ENCODE results near the gene GEMIN7. TPM values are rescaled to one million over a fixed set of nuclear protein-coding genes. Genes with fewer than 3 reads are reported as not detected.

The GEMIN7 gene
- total RNA-seq, 2 donors from 2014 or later, result 11.2 to 16.0 TPM

GRCh38 chr19:45038931-45039893, 39.8 kb upstream of the GEMIN7 start, which contains the start of gene CLASRP:
CLASRP (plus strand) TSS chr19:45039045; CDS start chr19:45040213, 1,168 bp downstream.
- Histone ChIP-seq H3K9me3 (no peaks in the 10 kb centered on the region), H3K4me1 (ENCODE audit: control insufficient read depth in 1 of 2, low read depth in 2 of 2) (peaks cover 24 to 35% of the 10 kb centered on the region in 2 donors), H3K36me3 (peaks cover 39% of the 10 kb centered on the region), H3K4me3 (peak within 1 kb of the TSS; percentile 91), H3K27ac (peak within 1 kb of the TSS; percentile 92 to 98), H3K27me3 (replicated peaks; ENCODE audit: insufficient read depth) (no peaks in the 10 kb centered on the region)
- TF ChIP-seq CTCF (IDR thresholded peaks at IDR 0.05), result no peak
- peak; percentile 76 for DNase-seq (ENCODE audit: low spot score)
- ATAC-seq (ENCODE audit: insufficient number of reproducible peaks, low FRiP score, low read depth), result peak; percentile 75

GRCh38 chr19:45040059-45040771, 38.8 kb upstream of the GEMIN7 start:
- peaks cover 38% of the 10 kb centered on the region for H3K36me3 ChIP-seq
- H3K9me3 ChIP-seq, result no peaks in the 10 kb centered on the region
- H3K4me1 ChIP-seq (ENCODE audit: control insufficient read depth in 1 of 2, low read depth in 2 of 2), result peaks cover 24 to 35% of the 10 kb centered on the region in 2 donors
- TF ChIP-seq CTCF (IDR thresholded peaks at IDR 0.05), result no peak
- ATAC-seq (ENCODE audit: insufficient number of reproducible peaks, low FRiP score, low read depth), result no peak
- no peak for DNase-seq (ENCODE audit: low spot score)
- H3K27me3 ChIP-seq (replicated peaks; ENCODE audit: insufficient read depth), result no peaks in the 10 kb centered on the region
- peak overlapping the region in 1 of 2 donors; percentile 92 for H3K27ac ChIP-seq
- peak overlapping the region; percentile 91 for H3K4me3 ChIP-seq

GRCh38 chr19:45041125-45041524, 37.9 kb upstream of the GEMIN7 start:
- no peaks in the 10 kb centered on the region for H3K9me3 ChIP-seq
- no peak overlapping the region for H3K27ac ChIP-seq
- ATAC-seq (ENCODE audit: insufficient number of reproducible peaks, low FRiP score, low read depth) (no peak), DNase-seq (ENCODE audit: low spot score) (no peak)
- no peak overlapping the region for H3K4me3 ChIP-seq
- H3K36me3 ChIP-seq, result peaks cover 33% of the 10 kb centered on the region
- H3K4me1 ChIP-seq (ENCODE audit: control insufficient read depth in 1 of 2, low read depth in 2 of 2), result peaks cover 24 to 40% of the 10 kb centered on the region in 2 donors
- no peaks in the 10 kb centered on the region for H3K27me3 ChIP-seq (replicated peaks; ENCODE audit: insufficient read depth)
- no peak for TF ChIP-seq CTCF (IDR thresholded peaks at IDR 0.05)

GRCh38 chr19:45045671-45046353, 33.2 kb upstream of the GEMIN7 start:
- Histone ChIP-seq H3K4me3 (no peak overlapping the region), H3K9me3 (no peaks in the 10 kb centered on the region), H3K4me1 (ENCODE audit: control insufficient read depth in 1 of 2, low read depth in 2 of 2) (peaks cover 8 to 30% of the 10 kb centered on the region in 2 donors), H3K27ac (no peak overlapping the region), H3K27me3 (replicated peaks; ENCODE audit: insufficient read depth) (no peaks in the 10 kb centered on the region), H3K36me3 (peaks cover 25% of the 10 kb centered on the region)
- TF ChIP-seq CTCF (IDR thresholded peaks at IDR 0.05), result no peak
- no peak for DNase-seq (ENCODE audit: low spot score)
- no peak for ATAC-seq (ENCODE audit: insufficient number of reproducible peaks, low FRiP score, low read depth)

Data from thoracic aorta (tissue), 2 donors.